HEK293 (cell line): ENCODE data around the gene CEP85L.

ENCODE experiments used
- CTCF ChIA-PET: fragments of 350-600 bp; formaldehyde crosslinking; extraction: SDS; loops from one replicate; lab custom pipeline; 2021; ENCODE audit warnings: antibody characterized with exemption; lab: Yijun Ruan, JAX
- POLR2A ChIA-PET: fragments of 300-600 bp; formaldehyde crosslinking; extraction: SDS; loops from one replicate; lab custom pipeline; 2020; ENCODE audit warnings: antibody characterized with exemption, inconsistent platforms; lab: Yijun Ruan, JAX
- H3K27ac ChIP-seq: fragments of 200-500 bp; sonication (Bioruptor generic); 2 replicates; pipeline ENCODE4 v1.5.1; 2014; ENCODE audit warnings: low read depth, low read length, control low read depth, inconsistent platforms; ENCODE audit errors: extremely low read depth
- H3K36me3 ChIP-seq, 2 experiments: fragments of 200-500 bp in 1 of 2; sonication (Bioruptor generic) in 1 of 2; 1 replicate in 1 of 2; 2 replicates in 1 of 2; pipeline ENCODE4 v1.5.1; 2014 to 2017; ENCODE audit warnings: inconsistent platforms in 2 of 2, low read length in 2 of 2; ENCODE audit not compliant: control insufficient read depth in 2 of 2, insufficient read depth in 1 of 2
- H3K4me1 ChIP-seq: fragments of 200-500 bp; sonication (Bioruptor generic); 2 replicates; pipeline ENCODE4 v1.5.1; 2014; ENCODE audit warnings: mild to moderate bottlenecking, low read length, inconsistent platforms; ENCODE audit not compliant: control insufficient read depth, insufficient read depth
- H3K4me3 ChIP-seq: 2 replicates; pipeline ENCODE4 v1.5.1; 2011; ENCODE audit warnings: low read depth, mild to moderate bottlenecking, control low read depth, low read length, moderate library complexity
- H3K9me3 ChIP-seq: fragments of 200-500 bp; sonication (Bioruptor generic); 2 replicates; pipeline ENCODE4 v1.5.1; 2014; ENCODE audit warnings: low read depth, low read length, inconsistent platforms; ENCODE audit not compliant: control insufficient read depth, insufficient read depth
- KLF10 ChIP-seq: fragments of 450-650 bp; IDR thresholded peaks from 2 replicates; pipeline ENCODE4 v1.5.1; 2018; ENCODE audit warnings: missing biosample characterization, mild to moderate bottlenecking, missing genetic modification characterization
- PBX3 ChIP-seq: sonication (generic); formaldehyde crosslinking; IDR thresholded peaks from 2 replicates; pipeline ENCODE4 v1.8.1; 2022; ENCODE audit warnings: mild to moderate bottlenecking, moderate library complexity, missing genetic modification reagents
- SALL2 ChIP-seq: fragments of 450-650 bp; formaldehyde crosslinking; IDR thresholded peaks from 2 replicates; pipeline ENCODE4 v1.5.0; 2017; ENCODE audit warnings: missing biosample characterization, mild to moderate bottlenecking, missing genetic modification characterization, borderline replicate concordance
- SETDB1 ChIP-seq: IDR thresholded peaks from one replicate; pipeline ENCODE4 v1.6.1; 2017; ENCODE audit warnings: mild to moderate bottlenecking, low read length, moderate library complexity, mixed read lengths; ENCODE audit not compliant: insufficient read length
- ZBTB44 ChIP-seq: fragments of 450-650 bp; IDR thresholded peaks from 2 replicates; pipeline ENCODE4 v1.5.1; 2018; ENCODE audit warnings: missing biosample characterization, mild to moderate bottlenecking, missing genetic modification characterization
- ZBTB6 ChIP-seq: fragments of 450-650 bp; formaldehyde crosslinking; IDR thresholded peaks from 2 replicates; pipeline ENCODE4 v1.5.1; 2017; ENCODE audit warnings: missing biosample characterization, missing genetic modification characterization
- ZNF18 ChIP-seq: fragments of 450-650 bp; formaldehyde crosslinking; IDR thresholded peaks from 2 replicates; pipeline ENCODE4 v1.5.1; 2016; ENCODE audit warnings: missing biosample characterization, missing genetic modification characterization
- ZNF184 ChIP-seq: fragments of 450-650 bp; IDR thresholded peaks from 2 replicates; pipeline ENCODE4 v1.5.1; 2018; ENCODE audit warnings: missing biosample characterization, mild to moderate bottlenecking, missing genetic modification characterization
- ZNF202 ChIP-seq: fragments of 450-650 bp; formaldehyde crosslinking; IDR thresholded peaks from 2 replicates; pipeline ENCODE4 v1.5.1; 2016; ENCODE audit warnings: missing biosample characterization, missing genetic modification characterization, borderline replicate concordance
- ZNF239 ChIP-seq: fragments of 450-650 bp; formaldehyde crosslinking; IDR thresholded peaks from 2 replicates; pipeline ENCODE4 v1.5.1; 2016; ENCODE audit warnings: missing biosample characterization, missing genetic modification characterization
- ZNF404 ChIP-seq: fragments of 450-650 bp; formaldehyde crosslinking; IDR thresholded peaks from 2 replicates; pipeline ENCODE4 v1.5.1; 2017; ENCODE audit warnings: missing biosample characterization, missing genetic modification characterization
- ZNF510 ChIP-seq: fragments of 450-650 bp; formaldehyde crosslinking; IDR thresholded peaks from 2 replicates; pipeline ENCODE4 v1.5.1; 2018; ENCODE audit warnings: mild to moderate bottlenecking, missing genetic modification characterization, missing biosample characterization; ENCODE audit not compliant: insufficient replicate concordance
- ZNF658 ChIP-seq: fragments of 450-650 bp; formaldehyde crosslinking; IDR thresholded peaks from 2 replicates; pipeline ENCODE4; 2016; ENCODE audit warnings: missing biosample characterization, missing genetic modification characterization
- ZNF830 ChIP-seq: fragments of 450-650 bp; IDR thresholded peaks from 2 replicates; pipeline ENCODE4 v1.5.0; 2018; ENCODE audit warnings: missing biosample characterization, missing genetic modification characterization, low read depth, mild to moderate bottlenecking, moderate library complexity
- ZNF843 ChIP-seq: fragments of 450-650 bp; formaldehyde crosslinking; IDR thresholded peaks from 2 replicates; pipeline ENCODE4 v1.5.1; 2016; ENCODE audit warnings: missing biosample characterization, missing genetic modification characterization
- TF ChIP-seq, protein P1 (sequence below): fragments of 450-650 bp; formaldehyde crosslinking; IDR thresholded peaks from 2 replicates; pipeline ENCODE4 v1.5.1; 2016; ENCODE audit warnings: missing biosample characterization, missing genetic modification characterization, borderline replicate concordance
- TF ChIP-seq, protein P2 (sequence below): fragments of 450-650 bp; formaldehyde crosslinking; IDR thresholded peaks from 2 replicates; pipeline ENCODE4 v1.5.1; 2016; ENCODE audit warnings: missing biosample characterization, missing genetic modification characterization
- TF ChIP-seq, protein P3 (sequence below): fragments of 450-650 bp; formaldehyde crosslinking; IDR thresholded peaks from 2 replicates; pipeline ENCODE4 v1.5.1; 2016; ENCODE audit warnings: missing biosample characterization, missing genetic modification characterization

CEP85L gene

DNA sequence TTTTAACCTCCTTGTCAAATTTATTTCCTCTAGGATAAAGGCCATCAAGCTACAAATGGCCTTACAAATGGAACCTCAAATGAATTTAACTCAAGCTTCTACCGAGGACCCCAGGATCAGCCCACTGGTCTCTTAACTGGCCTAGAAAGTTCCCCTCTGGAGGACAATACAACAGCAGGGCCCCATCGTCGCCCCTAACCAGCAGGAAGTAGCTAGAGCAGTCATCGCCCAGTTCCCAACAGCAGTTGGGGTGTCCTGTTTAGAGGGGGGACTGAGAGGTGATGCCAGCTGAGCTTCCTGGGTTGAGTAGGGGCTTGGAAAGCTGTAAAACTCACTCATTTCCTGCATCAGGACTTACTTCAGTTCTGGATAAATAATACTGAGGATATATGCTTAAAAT lies 25.6 kb downstream of the CEP85L start:
- Histone ChIP-seq H3K4me1 (no peaks in the 10 kb centered on the region), H3K9me3 (no peaks in the 10 kb centered on the region), H3K36me3 (peaks cover 0 to 12% of the 10 kb centered on the region in 2 experiments; a peak in 1 of 3 replicates), H3K27ac (no peak overlapping the region), H3K4me3 (no peak overlapping the region)
- TF ChIP-seq ZNF18 = no peak
- no peak for TF ChIP-seq ZNF239 (tag by site-specific recombination)
- TF ChIP-seq, protein P1, sequence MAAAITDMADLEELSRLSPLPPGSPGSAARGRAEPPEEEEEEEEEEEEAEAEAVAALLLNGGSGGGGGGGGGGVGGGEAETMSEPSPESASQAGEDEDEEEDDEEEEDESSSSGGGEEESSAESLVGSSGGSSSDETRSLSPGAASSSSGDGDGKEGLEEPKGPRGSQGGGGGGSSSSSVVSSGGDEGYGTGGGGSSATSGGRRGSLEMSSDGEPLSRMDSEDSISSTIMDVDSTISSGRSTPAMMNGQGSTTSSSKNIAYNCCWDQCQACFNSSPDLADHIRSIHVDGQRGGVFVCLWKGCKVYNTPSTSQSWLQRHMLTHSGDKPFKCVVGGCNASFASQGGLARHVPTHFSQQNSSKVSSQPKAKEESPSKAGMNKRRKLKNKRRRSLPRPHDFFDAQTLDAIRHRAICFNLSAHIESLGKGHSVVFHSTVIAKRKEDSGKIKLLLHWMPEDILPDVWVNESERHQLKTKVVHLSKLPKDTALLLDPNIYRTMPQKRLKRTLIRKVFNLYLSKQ (tag by site-specific recombination) = no peak
- no peak for TF ChIP-seq ZNF510 (tag by site-specific recombination)
- TF ChIP-seq ZNF184 (tag by site-specific recombination) = no peak
- TF ChIP-seq ZNF843 = no peak
- TF ChIP-seq ZNF830 (tag by site-specific recombination) = no peak
- no peak for TF ChIP-seq ZNF202 (tag by site-specific recombination)
- TF ChIP-seq SALL2 (tag by site-specific recombination) = no peak
- TF ChIP-seq ZNF404 (tag by site-specific recombination) = no peak
- TF ChIP-seq ZBTB6 (tag by site-specific recombination) = no peak
- TF ChIP-seq PBX3 = no peak
- TF ChIP-seq ZBTB44 = no peak
- TF ChIP-seq, protein P2, sequence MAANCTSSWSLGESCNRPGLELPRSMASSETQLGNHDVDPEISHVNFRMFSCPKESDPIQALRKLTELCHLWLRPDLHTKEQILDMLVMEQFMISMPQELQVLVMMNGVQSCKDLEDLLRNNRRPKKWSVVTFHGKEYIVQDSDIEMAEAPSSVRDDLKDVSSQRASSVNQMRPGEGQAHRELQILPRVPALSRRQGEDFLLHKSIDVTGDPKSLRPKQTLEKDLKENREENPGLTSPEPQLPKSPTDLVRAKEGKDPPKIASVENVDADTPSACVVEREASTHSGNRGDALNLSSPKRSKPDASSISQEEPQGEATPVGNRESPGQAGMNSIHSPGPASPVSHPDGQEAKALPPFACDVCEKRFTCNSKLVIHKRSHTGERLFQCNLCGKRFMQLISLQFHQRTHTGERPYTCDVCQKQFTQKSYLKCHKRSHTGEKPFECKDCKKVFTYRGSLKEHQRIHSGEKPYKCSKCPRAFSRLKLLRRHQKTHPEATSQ (tag by site-specific recombination) = no peak
- no peak for TF ChIP-seq ZNF658 (tag by site-specific recombination)
- TF ChIP-seq SETDB1 = no peak
- TF ChIP-seq, protein P3, sequence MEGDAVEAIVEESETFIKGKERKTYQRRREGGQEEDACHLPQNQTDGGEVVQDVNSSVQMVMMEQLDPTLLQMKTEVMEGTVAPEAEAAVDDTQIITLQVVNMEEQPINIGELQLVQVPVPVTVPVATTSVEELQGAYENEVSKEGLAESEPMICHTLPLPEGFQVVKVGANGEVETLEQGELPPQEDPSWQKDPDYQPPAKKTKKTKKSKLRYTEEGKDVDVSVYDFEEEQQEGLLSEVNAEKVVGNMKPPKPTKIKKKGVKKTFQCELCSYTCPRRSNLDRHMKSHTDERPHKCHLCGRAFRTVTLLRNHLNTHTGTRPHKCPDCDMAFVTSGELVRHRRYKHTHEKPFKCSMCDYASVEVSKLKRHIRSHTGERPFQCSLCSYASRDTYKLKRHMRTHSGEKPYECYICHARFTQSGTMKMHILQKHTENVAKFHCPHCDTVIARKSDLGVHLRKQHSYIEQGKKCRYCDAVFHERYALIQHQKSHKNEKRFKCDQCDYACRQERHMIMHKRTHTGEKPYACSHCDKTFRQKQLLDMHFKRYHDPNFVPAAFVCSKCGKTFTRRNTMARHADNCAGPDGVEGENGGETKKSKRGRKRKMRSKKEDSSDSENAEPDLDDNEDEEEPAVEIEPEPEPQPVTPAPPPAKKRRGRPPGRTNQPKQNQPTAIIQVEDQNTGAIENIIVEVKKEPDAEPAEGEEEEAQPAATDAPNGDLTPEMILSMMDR (tag by site-specific recombination) = no peak
- TF ChIP-seq KLF10 = no peak
- ChIA-PET CTCF (interaction anchor here (0.6 to 2.2 kb wide), 5 partner anchors 14 to 175 kb away, joined by 3 to 8 read pairs (median 4); no protein-coding TSS in a partner anchor), POLR2A (no interaction called here)
